Neural progenitor cell (in vitro differentiated cells): ENCODE measurements around the gene SGPP1. TPM values are rescaled to one million over a fixed set of nuclear protein-coding genes. Genes with fewer than 3 reads are reported as not detected.
"Not testable (repeated sequence)": the region's sequence is repeated elsewhere in the genome, so short reads cannot be mapped to it uniquely, and the experiment has no call there.

Experiments used
- DNase-seq: peaks from one replicate; pipeline ENCODE4 v3.0.0-alpha.2; 2016; ENCODE audit warnings: low spot score
- H2AFZ ChIP-seq: fragments of 200-600 bp; sonication (generic); replicated peaks from 2 replicates; pipeline ENCODE4 v1.6.1; 2016; ENCODE audit warnings: antibody characterized with exemption
- H3F3A ChIP-seq: fragments of 200-600 bp; sonication (generic); 2 replicates; pipeline ENCODE4 v1.6.1; 2016; ENCODE audit warnings: antibody characterized with exemption, low read depth
- H3K27ac ChIP-seq: fragments of 200-600 bp; sonication (generic); 2 replicates; pipeline ENCODE4 v1.5.1; 2016; ENCODE audit warnings: mild to moderate bottlenecking
- H3K27me3 ChIP-seq: fragments of 200-600 bp; sonication (generic); 2 replicates; pipeline ENCODE4 v1.6.1; 2016; ENCODE audit warnings: mild to moderate bottlenecking, moderate library complexity
- H3K36me3 ChIP-seq: fragments of 200-600 bp; sonication (generic); 2 replicates; pipeline ENCODE4 v1.5.1; 2016
- H3K4me1 ChIP-seq: fragments of 200-600 bp; sonication (generic); 2 replicates; pipeline ENCODE4 v1.6.1; 2016; ENCODE audit warnings: mixed run types
- H3K4me2 ChIP-seq: fragments of 200-600 bp; sonication (generic); 2 replicates; pipeline ENCODE4 v1.6.1; 2016
- H3K4me3 ChIP-seq: fragments of 200-600 bp; sonication (generic); 2 replicates; pipeline ENCODE4 v1.5.1; 2016
- H3K79me2 ChIP-seq: fragments of 200-600 bp; sonication (generic); 2 replicates; pipeline ENCODE4 v1.6.1; 2016; ENCODE audit warnings: low read depth
- H3K9ac ChIP-seq: fragments of 200-600 bp; sonication (generic); 2 replicates; pipeline ENCODE4 v1.6.1; 2016
- H3K9me3 ChIP-seq: fragments of 200-600 bp; sonication (generic); 2 replicates; pipeline ENCODE4 v1.5.1; 2016; ENCODE audit warnings: low read depth
- H4K20me1 ChIP-seq: fragments of 200-600 bp; sonication (generic); 2 replicates; pipeline ENCODE4 v1.6.1; 2016; ENCODE audit warnings: low read depth
- H3K27ac Mint-ChIP-seq: 3 replicates; pipeline ENCODE4 v1.8.0; 2021; ENCODE audit warnings: mixed read lengths
- H3K27me3 Mint-ChIP-seq: 2 replicates; pipeline ENCODE4 v1.8.0; 2022; ENCODE audit warnings: low read depth, mild to moderate bottlenecking, inconsistent platforms, moderate library complexity, mixed read lengths; ENCODE audit not compliant: insufficient read depth
- H3K36me3 Mint-ChIP-seq: 3 replicates; pipeline ENCODE4 v1.8.0; 2021; ENCODE audit warnings: mixed read lengths
- H3K4me1 Mint-ChIP-seq: 3 replicates; pipeline ENCODE4 v1.8.0; 2021; ENCODE audit warnings: mixed read lengths
- H3K4me3 Mint-ChIP-seq: 3 replicates; pipeline ENCODE4 v1.8.0; 2021; ENCODE audit warnings: mild to moderate bottlenecking, moderate library complexity, mixed read lengths
- H3K9me3 Mint-ChIP-seq: 3 replicates; pipeline ENCODE4 v1.8.0; 2020; ENCODE audit warnings: mixed read lengths
- CTCF ChIP-seq: fragments of 200-600 bp; sonication (generic); IDR thresholded peaks from 2 replicates; pipeline ENCODE4 v1.5.1; 2017; ENCODE audit warnings: antibody characterized with exemption, mild to moderate bottlenecking
- EZH2 ChIP-seq: fragments of 200-600 bp; sonication (generic); IDR thresholded peaks from 2 replicates; pipeline ENCODE4 v1.6.1; 2017; ENCODE audit warnings: antibody characterized with exemption, mild to moderate bottlenecking, moderate library complexity
- EZH2phosphoT487 ChIP-seq: fragments of 200-600 bp; sonication (generic); IDR thresholded peaks from 2 replicates; pipeline ENCODE4 v1.6.1; 2017; ENCODE audit warnings: antibody characterized with exemption
- total RNA-seq: library from RNA; depleted of rRNA; stranded (reverse); fragments of >200 nt; gene quantifications from 2 replicates; pipeline ENCODE4 v1.2.3, GENCODE V29; 2015; ENCODE audit warnings: low replicate concordance

SGPP1 gene
- total RNA-seq, 1 donor from 2014 or later: 9.2 TPM

- Mint-ChIP-seq H3K9me3 (no peaks in the 10 kb centered on the region), H3K4me1 (no peaks in the 10 kb centered on the region), H3K27ac (no peak overlapping the region), H3K27me3 (peaks cover 3% of the 10 kb centered on the region), H3K4me3 (no peak overlapping the region), H3K36me3 (no peaks in the 10 kb centered on the region)
- H3K4me3 ChIP-seq: no peak overlapping the region
- no peaks in the 10 kb centered on the region for H3K9me3 ChIP-seq
- no peaks in the 10 kb centered on the region for H3F3A ChIP-seq
- no peaks in the 10 kb centered on the region for H4K20me1 ChIP-seq
- no peak for DNase-seq
- no peak overlapping the region for H3K4me2 ChIP-seq
- H2AFZ ChIP-seq: no peak overlapping the region
- no peaks in the 10 kb centered on the region for H3K4me1 ChIP-seq
- no peaks in the 10 kb centered on the region for H3K79me2 ChIP-seq
- H3K36me3 ChIP-seq: no peaks in the 10 kb centered on the region
- H3K27me3 ChIP-seq: no peaks in the 10 kb centered on the region
- H3K27ac ChIP-seq: no peak overlapping the region
- H3K9ac ChIP-seq: no peak overlapping the region
- no peak for TF ChIP-seq EZH2
- TF ChIP-seq EZH2phosphoT487: no peak
- TF ChIP-seq CTCF: no peak
Measured at GRCh38 chr14:63666335-63666734, 61.5 kb downstream of the SGPP1 start.

- Histone ChIP-seq H3K4me3 (no peak overlapping the region), H3K9me3 (no peaks in the 10 kb centered on the region), H3K4me2 (no peak overlapping the region), H3F3A (no peaks in the 10 kb centered on the region), H3K27ac (no peak overlapping the region), H3K79me2 (no peaks in the 10 kb centered on the region), H3K36me3 (no peaks in the 10 kb centered on the region), H3K9ac (no peak overlapping the region), H2AFZ (no peak overlapping the region), H4K20me1 (no peaks in the 10 kb centered on the region), H3K4me1 (no peaks in the 10 kb centered on the region), H3K27me3 (no peaks in the 10 kb centered on the region)
- Mint-ChIP-seq H3K9me3 (no peaks in the 10 kb centered on the region), H3K27me3 (peaks cover 3% of the 10 kb centered on the region), H3K4me1 (no peaks in the 10 kb centered on the region), H3K4me3 (no peak overlapping the region), H3K36me3 (no peaks in the 10 kb centered on the region), H3K27ac (no peak overlapping the region)
- TF ChIP-seq CTCF (no peak), EZH2 (no peak), EZH2phosphoT487 (no peak)
- no peak for DNase-seq
Measured at GRCh38 chr14:63663428-63664341, 64.2 kb downstream of the SGPP1 start.

GRCh38 chr14:63662776-63663175 is 65.1 kb downstream of the SGPP1 start:
- Histone ChIP-seq H3K4me1 (no peaks in the 10 kb centered on the region), H3K9ac (no peak overlapping the region), H3K36me3 (no peaks in the 10 kb centered on the region), H3K4me3 (no peak overlapping the region), H3K9me3 (no peaks in the 10 kb centered on the region), H3K27ac (no peak overlapping the region), H3K27me3 (no peaks in the 10 kb centered on the region), H2AFZ (no peak overlapping the region), H3K79me2 (no peaks in the 10 kb centered on the region), H4K20me1 (no peaks in the 10 kb centered on the region), H3F3A (no peaks in the 10 kb centered on the region), H3K4me2 (no peak overlapping the region)
- no peak for TF ChIP-seq CTCF
- no peak for TF ChIP-seq EZH2
- Mint-ChIP-seq H3K27ac (no peak overlapping the region), H3K4me3 (no peak overlapping the region), H3K9me3 (no peaks in the 10 kb centered on the region), H3K27me3 (peaks cover 3% of the 10 kb centered on the region), H3K36me3 (no peaks in the 10 kb centered on the region), H3K4me1 (no peaks in the 10 kb centered on the region)
- no peak for DNase-seq

- not testable (repeated sequence) for DNase-seq, H3K36me3 Mint-ChIP-seq, H3K4me3 Mint-ChIP-seq
Measured at GRCh38 chr14:63661881-63662280, 66.0 kb downstream of the SGPP1 start.

More at GRCh38 chr14:63661881-63662280, 66.0 kb downstream of the SGPP1 start:
- not testable (repeated sequence) for H3K79me2 ChIP-seq, H3K27ac Mint-ChIP-seq, H3K4me1 ChIP-seq, H3K9me3 Mint-ChIP-seq, H2AFZ ChIP-seq, H3K27me3 Mint-ChIP-seq, H3F3A ChIP-seq, H3K4me2 ChIP-seq, H4K20me1 ChIP-seq, H3K36me3 ChIP-seq, H3K9me3 ChIP-seq, H3K27ac ChIP-seq, H3K9ac ChIP-seq, H3K4me3 ChIP-seq, H3K4me1 Mint-ChIP-seq, H3K27me3 ChIP-seq
